Activated effector memory CD4-positive, alpha-beta T cell treated with Interleukin-2 at 50 U/mL for 16 hours (primary cell): Measurements from ENCODE around the gene PSMC4.
"Not testable (repeated sequence)": the region's sequence is repeated elsewhere in the genome, so short reads cannot be mapped to it uniquely, and the experiment has no call there.

Source experiments
- DNase-seq: peaks from one replicate; pipeline ENCODE4 v3.0.0-alpha.2; 2020

Gene PSMC4

DNA sequence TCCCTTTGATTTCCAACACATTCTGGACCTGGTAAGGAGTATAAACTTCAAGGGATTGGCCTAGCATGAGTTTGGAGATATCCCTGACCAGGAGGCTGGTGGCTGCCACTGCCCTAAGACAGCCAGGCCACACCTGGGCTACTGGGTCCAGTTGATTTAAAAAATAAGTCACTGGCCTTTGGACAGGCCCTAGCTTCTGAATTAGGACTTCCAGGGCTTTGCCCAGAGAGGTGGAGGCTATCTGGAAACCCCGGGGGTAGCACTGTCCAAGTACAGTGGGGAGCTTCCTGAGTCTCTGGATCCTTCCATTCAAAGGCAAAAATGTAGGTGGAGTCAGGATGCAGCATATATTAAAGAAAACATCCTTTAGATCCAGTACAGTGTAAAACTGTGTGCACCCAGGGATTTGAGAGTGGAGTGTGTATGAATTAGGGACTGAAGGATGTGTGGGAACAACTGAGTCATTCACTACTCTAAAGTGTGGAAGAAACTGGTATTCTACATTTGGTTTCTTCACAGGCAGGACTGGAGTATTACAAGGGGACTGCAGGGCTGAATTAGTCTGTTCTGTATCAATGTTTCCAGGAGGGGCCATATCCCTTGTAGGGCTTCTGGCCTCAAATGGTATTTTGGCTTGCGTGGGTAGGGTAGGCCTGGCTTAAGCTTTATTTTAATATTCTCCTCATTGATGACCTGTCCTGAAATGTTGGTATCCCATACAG lies 21.8 kb upstream of the PSMC4 start:
- no peak for DNase-seq

DNA sequence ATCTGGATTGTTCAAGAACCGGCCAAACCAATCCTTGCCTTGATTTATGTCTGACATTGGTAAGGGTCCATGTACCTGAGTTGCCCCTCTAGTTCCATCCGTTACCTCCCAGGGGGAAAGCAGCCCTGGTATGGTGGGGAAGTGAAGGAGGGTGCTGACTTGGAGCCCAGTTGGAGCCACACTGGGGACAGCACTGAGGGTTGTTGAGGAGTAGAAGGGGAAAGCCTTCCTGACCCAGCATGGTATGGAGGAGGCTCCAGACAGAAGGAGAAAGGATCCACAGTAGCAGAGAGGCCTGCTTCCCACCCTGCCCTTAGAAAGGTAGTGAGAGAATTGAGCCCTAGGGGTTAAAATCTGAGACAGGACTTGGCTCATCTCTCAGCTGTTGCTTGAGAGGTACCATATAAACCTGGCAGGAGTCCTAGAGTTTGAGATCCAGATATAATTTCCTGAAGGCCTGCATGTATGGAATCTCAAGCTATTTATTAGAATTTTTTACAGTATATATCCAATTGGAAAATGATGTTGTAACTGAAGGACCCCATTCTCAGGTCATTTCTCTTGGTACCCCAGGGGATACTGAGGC lies 19.8 kb upstream of the PSMC4 start:
- DNase-seq = no peak

DNA sequence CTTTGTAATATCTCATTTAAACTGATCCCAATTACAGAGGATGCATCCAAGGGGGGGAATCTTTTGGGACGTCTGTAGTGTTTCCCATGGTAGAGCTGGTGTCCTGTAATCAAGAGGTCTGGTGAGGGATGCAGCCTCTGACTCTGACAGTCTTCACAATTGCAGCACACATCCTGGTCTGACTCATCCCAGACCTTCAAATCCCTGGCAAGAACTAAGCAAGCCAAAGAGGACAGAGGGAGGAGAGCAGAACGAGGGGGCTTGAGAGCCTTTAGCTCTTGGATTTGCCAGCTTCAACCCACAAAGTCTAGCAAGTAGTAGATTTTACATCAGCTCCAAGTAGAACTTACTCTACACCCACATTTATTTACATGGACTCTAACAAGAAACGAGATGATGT lies 19.3 kb upstream of the PSMC4 start:
- DNase-seq = no peak

DNA sequence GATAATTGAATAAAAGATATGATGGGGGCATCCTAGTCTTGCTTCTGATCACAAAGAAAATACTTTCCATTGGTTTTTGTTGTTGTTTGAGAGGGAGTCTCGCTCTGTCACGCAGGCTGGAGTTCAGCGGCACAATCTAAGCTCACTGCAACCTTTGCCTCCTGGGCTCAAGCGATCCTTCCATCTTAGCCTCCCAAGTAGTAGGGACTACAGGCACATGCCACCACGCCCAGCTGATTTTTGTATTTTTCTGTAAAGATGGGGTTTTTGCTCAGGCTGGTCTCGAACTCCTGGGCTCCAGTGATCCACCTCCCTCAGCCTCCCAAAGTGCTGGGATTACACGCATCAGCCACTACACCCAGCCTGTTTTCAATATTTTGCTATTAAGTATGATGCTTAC lies 17.1 kb upstream of the PSMC4 start:
- no peak for DNase-seq

DNA sequence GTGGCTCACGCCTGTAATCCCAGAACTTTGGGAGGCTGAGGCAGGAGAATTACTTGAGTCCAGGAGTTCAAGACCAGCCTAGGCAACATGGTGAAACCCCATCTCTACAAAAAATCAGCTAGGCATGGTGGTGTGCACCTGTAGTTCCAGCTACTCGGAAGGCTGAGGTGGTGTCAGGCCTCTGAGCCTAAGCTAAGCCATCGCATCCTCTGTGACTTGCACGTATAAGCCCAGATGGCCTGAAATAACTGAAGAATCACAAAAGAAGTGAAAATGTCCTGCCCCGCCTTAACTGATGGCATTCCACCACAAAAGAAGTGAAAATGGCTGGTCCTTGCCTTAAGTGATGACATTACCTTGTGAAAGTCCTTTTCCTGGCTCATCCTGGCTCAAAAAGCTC lies 13.1 kb upstream of the PSMC4 start:
- not testable (repeated sequence) for DNase-seq

DNA sequence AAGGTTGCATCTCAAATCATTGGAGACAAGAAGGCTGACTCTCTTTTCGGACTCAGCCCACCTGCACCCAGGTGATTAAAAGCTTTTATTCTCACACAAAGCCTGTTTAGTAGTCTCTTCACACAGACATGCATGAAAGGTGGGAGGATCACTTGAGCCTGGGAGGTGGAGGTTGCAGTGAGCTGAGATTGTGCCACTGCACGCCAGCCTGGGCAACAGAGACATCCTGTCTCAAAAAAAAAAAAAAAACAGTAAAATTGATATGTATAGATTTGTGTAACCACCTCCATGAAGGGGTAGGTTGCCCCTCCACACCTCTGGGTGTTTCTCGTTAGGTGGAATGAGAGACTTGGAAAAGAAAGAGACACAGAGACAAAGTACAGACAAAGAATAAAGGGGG lies 12.0 kb upstream of the PSMC4 start:
- DNase-seq = not testable (repeated sequence)

DNA sequence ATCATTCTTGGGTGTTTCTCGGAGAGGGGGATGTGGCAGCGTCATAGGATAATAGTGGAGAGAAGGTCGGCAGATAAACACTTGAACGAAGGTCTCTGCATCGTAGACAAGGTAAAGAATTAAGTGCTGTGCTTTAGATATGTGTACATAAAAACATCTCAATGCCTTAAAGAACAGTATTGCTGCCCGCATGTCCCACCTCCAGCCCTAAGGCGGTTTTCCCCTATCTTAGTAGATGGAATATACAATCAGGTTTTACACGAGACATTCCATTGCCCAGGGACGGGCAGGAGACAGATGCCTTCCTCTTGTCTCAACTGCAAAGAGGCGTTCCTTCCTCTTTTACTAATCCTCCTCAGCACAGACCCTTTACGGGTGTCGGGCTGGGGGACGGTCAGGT lies 11.6 kb upstream of the PSMC4 start:
- not testable (repeated sequence) for DNase-seq

DNA sequence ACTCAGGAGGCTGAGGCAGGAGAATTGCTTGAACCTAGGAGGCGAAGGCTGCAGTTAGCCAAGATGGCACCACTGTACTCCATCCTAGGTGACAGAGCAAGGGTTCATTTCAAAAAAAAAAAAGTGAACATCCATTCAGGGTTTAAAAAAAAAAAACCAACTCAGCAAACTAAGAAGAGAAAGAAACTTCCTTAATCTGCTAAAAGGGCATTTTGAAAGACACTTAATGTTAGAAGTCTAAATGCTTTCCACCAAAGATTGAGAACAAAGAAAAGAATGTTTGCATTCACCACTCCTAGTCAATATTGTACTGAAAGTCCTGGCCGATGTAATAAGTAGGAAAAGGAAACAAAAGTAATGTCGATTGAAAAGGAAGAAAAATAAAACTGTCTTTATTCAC lies 7.1 kb upstream of the PSMC4 start:
- no peak for DNase-seq

DNA sequence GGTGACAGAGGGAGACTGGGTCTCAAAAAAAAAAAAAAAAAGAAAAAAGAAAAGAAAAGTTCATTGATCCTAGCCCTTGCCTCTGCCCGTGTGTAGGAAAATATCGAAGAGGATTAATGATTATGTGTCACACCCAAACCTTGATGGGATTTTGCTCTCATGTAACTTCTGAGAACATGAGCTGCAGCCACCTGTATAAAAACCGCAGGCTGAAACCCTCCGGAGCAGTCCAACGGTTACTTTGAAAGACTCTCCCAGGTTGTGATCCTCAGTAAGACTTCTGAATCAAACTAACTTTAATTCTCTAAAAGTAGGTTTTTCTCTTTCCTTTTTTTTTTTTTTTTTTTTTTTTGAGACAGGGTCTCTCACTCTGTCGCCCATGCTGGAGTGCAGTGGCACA lies 4.3 kb upstream of the PSMC4 start:
- no peak for DNase-seq

DNA sequence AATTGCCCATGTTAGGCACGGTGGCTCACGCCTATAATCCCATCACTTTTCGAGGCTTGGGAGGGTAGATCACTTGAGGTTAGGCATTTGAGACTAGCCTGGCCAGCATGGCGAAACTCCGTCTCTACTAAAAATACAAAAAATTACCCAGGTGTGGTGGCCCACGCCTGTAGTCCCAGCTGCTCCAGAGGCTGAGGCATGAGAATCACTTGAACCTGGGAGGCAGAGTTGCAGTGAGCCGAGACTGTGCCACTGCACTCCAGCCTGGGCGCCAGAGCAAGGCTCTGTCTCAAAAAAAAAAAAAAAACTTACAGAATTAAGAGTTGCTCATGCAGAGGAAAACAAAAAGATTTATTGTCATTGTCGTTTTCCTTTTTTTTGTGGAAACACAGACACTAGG lies 3.4 kb upstream of the PSMC4 start:
- DNase-seq = no peak

DNA sequence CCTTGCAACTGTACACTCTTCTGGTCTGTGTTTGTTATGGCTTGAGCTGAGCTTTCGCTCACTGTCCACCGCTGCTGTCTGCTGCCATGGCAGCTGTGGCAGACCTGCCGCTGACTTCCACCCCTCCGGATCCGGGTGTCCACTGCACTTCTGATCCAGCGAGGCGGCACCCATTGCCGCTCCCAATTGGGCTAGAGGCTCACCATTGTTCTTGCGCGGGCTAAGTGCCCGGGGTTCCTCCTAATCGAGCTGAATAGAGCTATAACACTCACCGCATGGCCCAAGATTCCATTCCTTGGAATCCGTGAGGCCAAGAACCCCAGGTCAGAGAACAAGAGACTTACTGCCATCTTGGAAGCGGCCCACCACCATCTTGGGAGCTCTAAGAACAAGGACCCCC lies 2.2 kb upstream of the PSMC4 start:
- no peak for DNase-seq

DNA sequence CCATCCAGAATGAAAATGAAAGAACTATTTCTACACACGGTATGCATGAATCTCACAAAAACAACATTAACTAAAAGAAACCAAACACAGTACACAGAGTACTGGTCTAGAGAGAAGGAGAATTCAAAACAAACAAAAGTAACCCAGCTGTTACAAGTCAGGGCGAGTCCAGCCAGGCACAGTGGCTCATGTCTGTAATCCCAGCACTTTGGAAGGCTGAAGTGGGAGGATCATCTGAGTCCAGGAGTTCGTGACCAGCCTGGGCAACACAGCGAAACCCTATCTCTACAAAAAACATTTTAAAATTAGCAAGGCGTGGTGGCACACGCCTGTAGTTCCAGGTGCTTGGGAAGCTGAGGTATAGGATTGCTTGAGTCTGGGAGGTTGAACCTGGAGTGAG lies 1.7 kb upstream of the PSMC4 start:
- no peak for DNase-seq

DNA sequence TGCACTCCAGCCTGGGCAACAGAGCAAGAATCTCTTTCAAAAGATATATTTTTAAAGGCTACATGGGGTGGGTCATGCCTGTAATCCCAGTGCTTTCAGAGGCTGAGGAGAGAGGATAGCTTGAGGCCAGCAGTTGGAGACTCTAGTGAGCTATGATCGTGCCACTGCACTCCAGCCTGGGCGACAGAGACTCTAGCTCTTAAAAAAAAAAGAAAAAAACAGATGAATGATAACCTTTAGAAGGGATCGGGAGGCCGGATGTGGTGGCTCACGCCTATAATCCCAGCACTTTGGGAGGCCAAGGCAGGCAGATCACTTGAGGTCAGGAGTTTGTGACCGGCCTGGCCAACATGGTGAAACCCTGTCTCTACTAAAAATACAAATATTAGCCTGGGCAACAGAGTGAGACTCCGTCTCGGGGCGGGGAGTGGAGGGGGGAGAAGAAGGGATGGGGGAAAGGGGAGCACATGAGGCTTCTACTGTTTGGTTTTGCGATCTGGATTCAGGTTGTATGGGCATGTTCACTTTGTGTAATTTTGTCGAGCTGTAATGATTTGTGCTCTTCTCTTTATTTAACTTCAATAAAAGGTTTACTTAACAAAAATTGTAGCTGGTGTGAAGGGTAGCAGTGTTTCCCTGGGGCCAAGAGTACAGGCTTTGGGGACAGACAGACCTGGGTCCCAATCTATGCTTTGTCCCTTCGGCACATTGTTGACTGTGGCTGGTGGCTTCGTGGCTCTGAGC lies 1.1 kb upstream of the PSMC4 start:
- no peak for DNase-seq

DNA sequence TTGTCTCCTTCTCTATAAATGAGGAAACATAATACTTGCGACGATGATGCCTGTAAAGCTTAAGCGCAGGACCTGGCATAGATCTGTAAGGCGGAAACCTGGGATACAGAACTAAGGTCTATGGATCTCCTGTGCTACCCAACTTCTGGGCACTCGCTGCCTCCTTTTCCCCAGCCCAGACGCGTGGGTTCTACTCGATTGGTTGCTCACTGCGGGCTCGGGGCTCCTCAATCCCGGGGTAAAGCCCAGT lies 615 bp upstream of the PSMC4 start:
- no peak for DNase-seq

DNA sequence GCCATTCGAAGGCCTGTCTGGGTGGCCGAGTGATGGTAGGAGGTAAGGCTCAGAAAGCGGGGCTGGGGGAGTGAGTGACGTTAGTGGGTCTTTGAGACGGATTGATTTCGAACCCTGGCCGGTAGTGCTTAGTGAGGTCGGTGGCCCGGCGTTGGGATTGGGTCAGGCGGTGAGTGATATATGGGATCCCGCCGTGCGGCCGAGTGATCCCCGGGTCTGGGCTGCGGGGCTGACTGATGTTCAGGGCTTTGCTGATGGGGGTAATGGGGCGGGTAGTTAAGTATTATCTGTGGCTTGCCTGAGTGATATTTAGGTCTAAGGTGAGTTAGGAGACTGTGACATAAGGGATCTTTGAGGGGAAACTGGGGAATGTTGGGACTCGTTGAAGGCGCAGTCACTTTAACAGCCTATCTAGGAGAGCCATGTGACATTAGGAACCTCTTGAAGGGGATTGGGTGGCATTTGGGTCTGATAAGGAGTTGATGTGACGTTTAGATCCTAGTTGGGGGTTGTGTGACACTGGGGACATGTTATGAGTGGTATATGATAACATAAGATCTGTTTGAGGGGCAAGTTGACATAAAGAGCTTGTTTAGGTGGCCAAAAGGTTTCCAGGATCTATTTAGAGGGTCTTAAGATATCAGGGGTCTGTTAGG lies 543 bp downstream of the PSMC4 start:
- no peak for DNase-seq

DNA sequence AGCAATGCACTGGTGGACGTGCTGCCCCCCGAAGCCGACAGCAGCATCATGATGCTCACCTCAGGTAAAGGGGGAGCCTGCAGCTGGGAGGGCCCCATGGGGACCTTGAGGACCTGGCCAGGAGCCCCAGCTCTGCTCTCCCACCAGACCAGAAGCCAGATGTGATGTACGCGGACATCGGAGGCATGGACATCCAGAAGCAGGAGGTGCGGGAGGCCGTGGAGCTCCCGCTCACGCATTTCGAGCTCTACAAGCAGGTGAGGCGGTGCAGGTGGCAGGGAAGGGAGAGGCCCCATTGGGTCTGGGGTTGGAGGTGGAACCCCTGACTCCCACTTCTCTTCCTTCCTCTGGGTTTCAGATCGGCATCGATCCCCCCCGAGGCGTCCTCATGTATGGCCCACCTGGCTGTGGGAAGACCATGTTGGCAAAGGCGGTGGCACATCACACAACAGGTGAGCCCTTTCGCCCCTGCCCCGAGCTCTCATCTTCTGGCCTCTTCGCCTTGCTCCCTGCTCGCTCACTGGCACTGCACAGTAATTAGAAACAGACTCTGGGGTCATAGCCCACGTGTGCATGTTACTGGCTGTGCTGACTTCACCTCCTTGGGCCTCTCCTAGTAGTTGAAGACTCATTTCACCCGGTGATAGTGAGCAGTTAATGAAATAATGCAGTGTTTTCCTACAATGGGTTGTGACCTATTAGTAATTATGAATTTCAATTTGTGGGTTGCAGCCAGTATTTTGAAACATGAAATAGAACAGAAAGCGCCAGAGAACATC lies 3.6 kb downstream of the PSMC4 start:
- DNase-seq = no peak

DNA sequence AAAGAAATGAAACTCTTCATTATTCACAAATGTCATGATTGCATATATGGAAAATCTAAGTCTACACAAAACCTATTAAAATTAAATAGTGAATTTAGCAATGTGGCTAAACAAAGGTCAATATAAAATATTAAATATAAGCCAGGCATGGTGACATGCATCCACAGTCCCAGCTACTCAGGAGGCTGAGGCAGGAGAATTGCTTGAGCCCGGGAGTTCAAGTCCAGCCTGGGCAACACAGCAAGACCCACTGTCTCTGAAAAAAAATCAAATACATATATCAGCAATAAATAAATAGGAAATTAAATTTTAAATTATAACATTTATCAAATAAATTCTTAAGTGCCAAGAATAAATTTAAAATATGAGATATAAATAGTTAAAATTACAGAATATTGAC lies 11.9 kb downstream of the PSMC4 start:
- no peak for DNase-seq

DNA sequence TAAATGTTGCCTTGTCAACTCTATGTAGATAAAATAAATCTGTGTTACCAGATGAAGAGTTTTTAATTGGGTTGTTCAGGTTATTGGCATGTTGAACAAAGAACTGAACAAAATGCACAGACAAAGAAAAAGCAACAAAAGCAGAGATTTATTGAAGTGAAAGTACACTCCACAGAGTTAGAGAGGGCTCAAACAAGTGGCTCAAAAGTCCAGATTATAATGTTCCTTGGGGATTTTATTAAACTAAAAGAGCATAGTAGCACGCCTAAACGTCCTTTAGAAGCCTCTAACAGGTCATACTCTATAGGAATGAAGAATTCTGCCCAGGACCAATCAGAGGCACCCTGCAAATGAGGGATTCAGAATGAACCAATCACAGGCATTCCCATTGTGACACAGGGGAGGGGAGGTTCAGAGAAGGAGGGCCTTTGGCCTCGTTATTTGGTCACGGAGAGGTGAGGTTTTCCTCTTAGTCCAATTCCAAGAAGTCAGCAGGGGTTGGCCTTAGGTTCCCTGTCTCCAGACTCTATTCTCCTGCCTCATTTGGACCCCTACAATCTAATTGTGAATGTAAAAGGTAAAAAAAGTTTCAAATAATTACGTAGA lies 12.8 kb downstream of the PSMC4 start:
- no peak for DNase-seq

DNA sequence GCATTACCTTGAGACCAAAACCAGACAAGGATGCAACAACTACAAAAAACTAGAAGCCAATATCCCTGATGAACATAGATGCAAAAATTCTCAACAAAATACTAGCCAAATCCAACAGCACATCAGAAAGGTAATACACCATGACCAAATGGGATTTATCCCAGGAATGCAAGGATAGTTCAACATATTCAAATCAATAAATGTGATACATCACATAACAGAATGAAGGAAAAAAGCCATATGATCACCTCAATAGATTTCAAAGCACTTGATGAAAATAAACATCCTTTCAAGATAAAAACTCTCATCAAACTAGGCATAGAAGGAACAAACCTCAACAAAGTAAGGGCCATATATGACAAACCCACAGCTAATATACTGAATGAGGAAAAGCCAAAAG lies 15.7 kb downstream of the PSMC4 start:
- no peak for DNase-seq

DNA sequence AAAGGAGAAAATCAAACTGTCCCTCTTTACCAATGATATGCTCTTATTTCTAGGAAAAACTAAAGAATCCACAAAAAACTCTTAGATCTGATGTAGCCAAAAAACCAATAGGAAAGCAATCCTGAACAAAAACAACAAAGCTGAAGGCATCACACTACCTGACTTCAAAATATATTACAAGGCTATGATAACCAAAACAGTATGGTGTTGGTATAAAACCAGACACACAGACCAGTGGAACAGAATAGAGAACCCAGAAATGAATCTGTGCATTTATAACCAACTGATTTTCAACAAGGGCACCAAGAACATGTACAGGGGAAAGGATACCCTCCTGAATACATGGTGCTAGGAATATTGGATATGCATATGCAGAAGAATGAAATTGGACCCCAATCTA lies 16.2 kb downstream of the PSMC4 start:
- no peak for DNase-seq

DNA sequence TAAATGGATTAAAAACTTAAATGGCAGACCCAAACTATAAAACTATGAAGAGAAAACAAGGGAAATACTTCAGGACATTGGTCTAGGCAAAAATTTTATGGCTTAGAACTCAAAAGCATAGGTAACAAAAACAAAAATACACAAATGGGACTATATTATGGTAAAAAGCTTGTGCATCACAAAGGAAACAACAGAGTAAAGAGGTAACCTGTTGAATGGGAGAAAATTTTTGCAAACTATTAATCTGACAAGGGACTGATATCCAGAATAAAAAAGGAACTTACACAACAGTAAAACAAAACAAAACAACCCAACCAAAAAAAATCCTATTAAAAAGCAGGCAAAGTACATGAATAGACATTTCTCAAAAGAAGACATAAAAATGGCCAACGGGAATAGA lies 16.6 kb downstream of the PSMC4 start:
- no peak for DNase-seq

DNA sequence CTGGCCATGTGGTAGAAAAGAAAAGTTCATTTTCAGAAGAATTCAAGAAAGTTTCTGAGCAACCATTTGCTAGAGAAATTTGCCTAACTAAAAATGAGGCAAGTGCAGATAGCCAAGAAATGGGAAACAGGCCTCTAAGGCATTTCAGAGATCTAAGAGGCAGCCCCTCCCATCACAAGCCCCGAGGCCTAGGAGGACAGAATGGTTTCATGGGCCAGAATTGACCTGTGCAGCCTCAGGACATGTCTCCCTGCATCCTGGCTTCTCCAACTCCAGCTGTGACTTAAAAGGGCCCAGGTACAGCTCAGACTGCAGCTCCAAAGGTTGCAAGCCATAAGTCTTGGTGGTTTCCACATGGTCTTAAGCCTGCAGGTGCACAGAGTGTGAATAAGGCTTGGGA lies 22.6 kb downstream of the PSMC4 start:
- DNase-seq = no peak

DNA sequence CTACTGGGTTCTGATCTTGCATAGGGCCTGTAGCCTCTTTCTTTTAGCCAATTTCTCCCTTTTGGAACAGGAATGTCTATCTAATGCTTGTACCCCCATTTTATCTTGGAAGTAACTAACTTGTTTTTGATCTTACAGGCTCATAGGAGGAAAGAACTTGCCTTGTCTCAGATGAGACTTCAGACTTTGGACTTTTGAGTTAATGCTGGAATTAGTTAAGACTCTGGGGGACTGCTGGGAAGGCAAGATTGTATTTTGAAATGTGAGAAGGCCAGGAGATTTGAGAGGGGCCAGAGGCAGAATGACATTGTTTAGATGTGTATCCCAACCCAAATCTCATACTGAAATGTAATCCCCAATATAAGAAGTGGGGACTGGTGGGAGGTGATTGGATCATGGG lies 23.4 kb downstream of the PSMC4 start:
- no peak for DNase-seq
